BJ (cell line): ENCODE data around the gene KLHL29. TPM values are rescaled to one million over a fixed set of nuclear protein-coding genes. Genes with fewer than 3 reads are reported as not detected.

Experiments used
- CTCF ChIA-PET: fragments of 350-600 bp; formaldehyde crosslinking; extraction: SDS; loops from one replicate; lab custom pipeline; 2021; ENCODE audit warnings: antibody characterized with exemption, inconsistent platforms; lab: Yijun Ruan, JAX
- POLR2A ChIA-PET: fragments of 300-600 bp; sonication (Branson Sonifier 250); formaldehyde crosslinking; extraction: SDS; loops from one replicate; lab custom pipeline; 2021; ENCODE audit warnings: antibody characterized with exemption; lab: Charles Lee
- DNase-seq: peaks from one replicate; pipeline ENCODE4 v3.0.0-alpha.2; 2011; ENCODE audit warnings: low read depth
- H3K27me3 ChIP-seq: 2 replicates; pipeline ENCODE4 v1.6.0; 2011; ENCODE audit warnings: low read length; ENCODE audit not compliant: control insufficient read depth, insufficient read depth
- H3K36me3 ChIP-seq: 2 replicates; pipeline ENCODE4 v1.5.1; 2011; ENCODE audit warnings: low read length; ENCODE audit not compliant: control insufficient read depth, insufficient read depth
- H3K4me3 ChIP-seq: 2 replicates; pipeline ENCODE4 v1.5.1; 2011; ENCODE audit warnings: low read depth, mild to moderate bottlenecking, control low read depth, low read length
- polyA plus RNA-seq: library from polyadenylated mRNA; depleted of rRNA; stranded (reverse); fragments of >200 nt; gene quantifications from 2 replicates; pipeline ENCODE4 v1.2.3, GENCODE V29; 2011
- TF ChIP-seq, protein P1 (sequence below): IDR thresholded peaks from 2 replicates; pipeline ENCODE4 v1.5.1; 2011; ENCODE audit warnings: low read depth, mild to moderate bottlenecking, control low read depth, inconsistent platforms, low read length, moderate library complexity; ENCODE audit not compliant: insufficient read depth

Gene KLHL29
- polyA plus RNA-seq, 1 experiment, result 10.0 TPM

DNA sequence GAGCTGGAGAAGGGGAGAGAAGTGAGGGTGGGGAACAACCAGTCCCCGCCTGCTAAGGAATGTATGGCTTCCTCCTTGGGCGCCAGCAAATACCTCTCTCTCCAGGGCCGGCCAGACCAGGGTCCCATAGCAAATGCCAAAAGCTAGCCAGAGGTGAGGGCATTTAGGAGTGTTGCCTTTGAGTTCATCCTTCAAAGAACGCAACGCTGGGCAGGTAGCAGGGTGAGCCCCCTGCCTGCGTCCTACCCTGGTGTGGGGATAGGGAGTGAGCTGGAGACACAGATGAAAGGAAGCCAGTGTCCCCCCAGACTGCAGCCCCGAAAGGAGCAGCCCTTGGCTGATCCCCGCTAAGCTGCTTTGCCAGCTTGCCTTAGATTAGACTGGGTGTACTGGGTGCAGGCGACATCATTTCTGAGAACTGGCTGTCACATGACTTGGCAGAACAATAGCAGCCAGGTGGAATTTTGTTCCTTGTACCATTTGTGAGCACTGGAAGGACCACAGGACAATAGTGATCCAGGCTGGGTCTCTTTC, 40.4 kb downstream of the KLHL29 start:
- ChIA-PET CTCF (interaction anchor here (1.5 kb wide), 1 partner anchor 8 kb away, joined by 4 read pairs; no protein-coding TSS in a partner anchor), POLR2A (no interaction called here)

GRCh38 chr2:23425885-23426262, 40.9 kb downstream of the KLHL29 start:
- no peak for DNase-seq
- H3K36me3 ChIP-seq, result no peaks in the 10 kb centered on the region
- H3K4me3 ChIP-seq, result no peak overlapping the region
- ChIA-PET CTCF (interaction anchor here (1.5 kb wide), 1 partner anchor 9 kb away, joined by 4 read pairs; no protein-coding TSS in a partner anchor), POLR2A (no interaction called here)
- TF ChIP-seq, protein P1, sequence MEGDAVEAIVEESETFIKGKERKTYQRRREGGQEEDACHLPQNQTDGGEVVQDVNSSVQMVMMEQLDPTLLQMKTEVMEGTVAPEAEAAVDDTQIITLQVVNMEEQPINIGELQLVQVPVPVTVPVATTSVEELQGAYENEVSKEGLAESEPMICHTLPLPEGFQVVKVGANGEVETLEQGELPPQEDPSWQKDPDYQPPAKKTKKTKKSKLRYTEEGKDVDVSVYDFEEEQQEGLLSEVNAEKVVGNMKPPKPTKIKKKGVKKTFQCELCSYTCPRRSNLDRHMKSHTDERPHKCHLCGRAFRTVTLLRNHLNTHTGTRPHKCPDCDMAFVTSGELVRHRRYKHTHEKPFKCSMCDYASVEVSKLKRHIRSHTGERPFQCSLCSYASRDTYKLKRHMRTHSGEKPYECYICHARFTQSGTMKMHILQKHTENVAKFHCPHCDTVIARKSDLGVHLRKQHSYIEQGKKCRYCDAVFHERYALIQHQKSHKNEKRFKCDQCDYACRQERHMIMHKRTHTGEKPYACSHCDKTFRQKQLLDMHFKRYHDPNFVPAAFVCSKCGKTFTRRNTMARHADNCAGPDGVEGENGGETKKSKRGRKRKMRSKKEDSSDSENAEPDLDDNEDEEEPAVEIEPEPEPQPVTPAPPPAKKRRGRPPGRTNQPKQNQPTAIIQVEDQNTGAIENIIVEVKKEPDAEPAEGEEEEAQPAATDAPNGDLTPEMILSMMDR, result no peak
- H3K27me3 ChIP-seq, result no peaks in the 10 kb centered on the region

More for the DNA sequence above, 40.4 kb downstream of the KLHL29 start:
- no peak for DNase-seq
- TF ChIP-seq, protein P1, result no peak
- Histone ChIP-seq H3K4me3 (no peak overlapping the region), H3K36me3 (no peaks in the 10 kb centered on the region), H3K27me3 (no peaks in the 10 kb centered on the region)

DNA sequence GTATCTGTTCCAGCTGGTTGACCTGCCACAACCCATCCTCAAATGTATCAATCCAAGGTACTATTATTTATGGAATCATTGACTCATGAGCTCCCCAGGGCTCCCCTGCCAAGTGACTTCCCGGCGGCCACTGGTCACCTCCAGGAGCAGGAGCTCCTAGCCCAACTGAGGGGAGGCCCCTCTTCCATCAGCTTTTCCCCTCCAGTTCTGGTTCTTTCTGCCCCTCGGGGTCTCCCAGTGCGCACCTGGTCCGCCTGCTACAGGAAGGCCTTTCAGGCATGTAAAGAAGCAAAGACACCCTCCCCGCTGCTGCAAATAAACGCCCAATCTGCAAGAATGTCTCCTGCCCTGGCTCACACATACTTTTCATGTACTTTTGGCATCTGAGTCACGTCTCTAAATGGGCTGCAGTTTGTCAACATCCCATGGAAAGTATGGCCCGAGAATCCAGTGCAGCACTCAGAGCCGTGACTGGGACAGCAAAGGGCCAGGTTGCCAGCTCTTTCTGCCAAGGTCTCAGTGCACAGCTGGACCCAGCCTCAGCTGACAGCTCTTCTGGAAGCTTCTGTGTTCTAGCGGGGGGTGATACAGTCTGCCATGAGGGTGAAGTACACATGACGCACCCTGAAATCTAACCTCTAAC, 41.4 kb downstream of the KLHL29 start:
- H3K36me3 ChIP-seq, result no peaks in the 10 kb centered on the region
- no peak overlapping the region for H3K4me3 ChIP-seq
- no peak for DNase-seq
- H3K27me3 ChIP-seq, result no peaks in the 10 kb centered on the region
- TF ChIP-seq, protein P1, result no peak
- ChIA-PET POLR2A (no interaction called here), CTCF (interaction anchor here (1.5 kb wide), 1 partner anchor 9 kb away, joined by 4 read pairs; no protein-coding TSS in a partner anchor)

DNA sequence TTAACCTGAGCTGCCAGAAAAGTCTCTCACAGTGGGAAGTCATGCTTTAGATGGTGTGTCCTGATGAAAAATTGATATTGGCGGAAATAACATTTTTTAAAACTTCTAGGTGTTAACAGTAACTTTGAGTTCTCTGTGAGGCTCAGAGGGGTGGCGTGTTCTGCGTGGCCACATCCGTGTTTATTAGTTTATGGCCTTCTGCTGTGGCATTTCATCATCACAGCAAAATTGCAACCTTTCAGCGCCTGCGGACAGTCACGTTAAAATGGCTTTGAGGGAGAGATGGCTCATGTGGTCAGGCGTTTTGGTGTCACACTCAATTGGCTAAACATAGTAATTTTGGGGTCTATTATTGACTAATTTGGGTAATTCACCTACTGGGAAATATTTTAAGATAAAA, 42.4 kb downstream of the KLHL29 start:
- ChIA-PET CTCF (interaction anchor here (0.6 to 1.4 kb wide), 2 partner anchors 16 to 238 kb away, joined by 3 read pairs; no protein-coding TSS in a partner anchor), POLR2A (no interaction called here)
- TF ChIP-seq, protein P1, result no peak
- no peak for DNase-seq
- no peaks in the 10 kb centered on the region for H3K36me3 ChIP-seq
- no peaks in the 10 kb centered on the region for H3K27me3 ChIP-seq
- H3K4me3 ChIP-seq, result no peak overlapping the region

DNA sequence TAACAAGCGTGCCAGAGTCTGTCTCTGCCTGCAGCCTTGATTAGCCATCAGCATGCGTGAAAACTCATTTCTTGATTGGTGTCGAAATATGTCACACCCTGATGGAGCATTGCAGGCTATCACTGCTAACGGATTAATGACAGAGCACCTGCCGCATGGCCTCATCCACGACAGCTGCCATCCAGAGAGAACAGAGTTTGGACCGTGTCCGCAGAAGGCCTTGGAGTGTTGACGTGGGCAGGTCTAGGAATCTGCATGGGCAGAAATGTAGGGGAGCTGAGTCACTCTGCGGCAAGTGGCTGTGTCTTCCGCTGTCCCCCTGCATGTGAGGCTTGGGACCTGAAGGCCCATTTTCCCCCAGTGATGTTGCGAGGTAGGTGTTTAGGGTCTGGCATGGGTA, 43.0 kb downstream of the KLHL29 start:
- H3K4me3 ChIP-seq, result no peak overlapping the region
- CTCF ChIA-PET, result interaction anchor here (1.4 kb wide), 1 partner anchor 15 kb away, joined by 3 read pairs; no protein-coding TSS in a partner anchor
- TF ChIP-seq, protein P1, result no peak
- H3K36me3 ChIP-seq, result no peaks in the 10 kb centered on the region
- POLR2A ChIA-PET, result no interaction called here
- H3K27me3 ChIP-seq, result no peaks in the 10 kb centered on the region
- DNase-seq, result no peak
